Measurements from ENCODE around the gene PLXNA2. TPM values are rescaled to one million over a fixed set of nuclear protein-coding genes. Genes with fewer than 3 reads are reported as not detected.

Gene PLXNA2
- total RNA-seq, 1 experiment from 2014 or later, result 17.7 TPM

DNA sequence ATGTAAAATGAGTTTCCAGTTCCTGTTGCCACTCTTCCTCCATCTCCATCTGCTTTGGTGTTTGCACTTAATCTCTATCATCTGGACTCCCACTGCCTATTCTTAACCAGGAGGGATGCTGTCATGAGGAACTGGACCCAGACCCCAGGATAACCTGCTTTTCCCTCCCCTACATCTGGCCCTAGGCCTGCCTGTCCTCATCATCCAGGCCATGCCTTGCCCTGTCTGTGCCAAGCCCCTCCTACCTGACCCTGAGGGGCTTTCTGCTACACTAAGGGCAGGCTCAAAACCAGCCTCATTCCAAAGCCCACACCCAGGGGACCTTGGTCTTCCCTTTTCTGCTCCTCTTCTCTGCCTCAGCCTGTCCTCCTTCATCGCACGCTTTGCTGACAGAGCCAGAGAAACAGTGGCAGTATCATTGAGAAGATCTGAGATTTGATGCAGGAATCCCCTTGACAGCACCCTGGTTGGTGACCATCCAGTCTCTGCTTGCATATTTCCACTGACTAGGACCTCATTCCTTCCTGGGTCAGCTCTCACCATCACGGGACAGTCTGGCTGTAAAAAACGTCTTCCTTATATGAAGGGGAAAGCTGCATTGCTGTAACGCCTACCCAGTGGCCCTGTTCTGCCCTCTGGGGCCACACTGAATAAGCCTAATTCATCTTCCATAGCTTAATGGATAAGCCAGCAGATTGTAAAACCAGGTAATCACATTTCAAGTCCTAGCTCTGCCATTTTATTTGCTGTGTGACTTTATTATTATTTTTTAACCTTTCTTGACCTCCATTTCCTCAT is 38.8 kb downstream of the PLXNA2 start:
- DNase-seq (ENCODE audit: low read depth), result no peak

DNA sequence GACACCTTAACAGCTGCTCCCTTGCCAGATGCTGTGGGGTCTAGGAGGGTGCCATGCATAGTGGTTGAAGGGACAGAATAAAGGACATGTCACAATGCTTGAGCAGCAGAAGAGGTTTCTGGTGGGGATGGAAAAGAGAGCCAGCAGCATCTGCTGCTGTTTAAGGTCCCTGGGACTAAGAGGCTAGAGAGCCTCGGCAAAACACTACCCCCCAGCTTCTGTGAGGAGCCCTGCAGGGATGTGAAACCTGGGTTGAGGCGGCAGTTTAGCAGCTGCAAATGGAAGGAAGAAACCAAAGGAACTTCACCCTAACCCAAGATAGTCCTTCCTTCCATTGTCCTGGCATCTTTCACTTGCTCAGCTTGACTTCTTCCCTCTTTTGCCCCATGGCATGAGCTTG is 39.4 kb downstream of the PLXNA2 start:
- no peak for DNase-seq (ENCODE audit: low read depth)

DNA sequence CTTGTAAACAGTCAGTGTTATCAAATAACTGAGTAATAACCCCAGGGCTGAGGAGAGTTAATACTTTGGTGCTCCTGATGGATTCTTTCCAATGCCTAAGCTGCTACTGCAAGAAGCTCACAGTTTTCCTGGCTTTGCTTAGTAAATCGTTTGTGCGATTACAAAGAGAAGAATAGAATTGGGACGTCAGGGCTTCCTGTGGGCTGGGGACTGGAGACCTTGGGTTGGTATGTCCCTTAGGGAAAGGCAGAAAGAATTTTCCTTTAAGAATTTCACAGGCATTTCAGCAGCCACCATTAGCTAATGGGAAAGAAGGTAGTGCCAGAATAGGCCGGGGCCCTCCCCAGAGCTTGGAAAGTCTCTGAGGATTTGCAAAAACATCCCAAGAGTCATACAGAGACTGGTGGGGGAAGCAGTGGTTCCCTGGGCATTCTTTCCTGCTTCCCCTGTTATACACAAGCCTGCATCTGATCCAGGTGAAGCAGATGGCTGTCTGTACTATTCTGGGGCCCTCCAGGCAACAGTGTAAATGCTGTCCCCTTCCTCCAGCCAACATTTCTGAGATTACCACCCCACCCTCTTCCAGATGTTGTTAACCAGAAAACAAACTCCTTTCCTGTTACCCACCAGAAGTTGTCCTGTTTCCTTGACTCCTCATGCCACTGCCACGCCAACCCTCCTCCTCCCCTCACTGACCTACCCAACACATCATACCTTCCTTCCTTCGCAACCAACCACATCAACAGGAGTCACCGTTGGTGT is 40.2 kb downstream of the PLXNA2 start:
- DNase-seq (ENCODE audit: low read depth), result no peak

DNA sequence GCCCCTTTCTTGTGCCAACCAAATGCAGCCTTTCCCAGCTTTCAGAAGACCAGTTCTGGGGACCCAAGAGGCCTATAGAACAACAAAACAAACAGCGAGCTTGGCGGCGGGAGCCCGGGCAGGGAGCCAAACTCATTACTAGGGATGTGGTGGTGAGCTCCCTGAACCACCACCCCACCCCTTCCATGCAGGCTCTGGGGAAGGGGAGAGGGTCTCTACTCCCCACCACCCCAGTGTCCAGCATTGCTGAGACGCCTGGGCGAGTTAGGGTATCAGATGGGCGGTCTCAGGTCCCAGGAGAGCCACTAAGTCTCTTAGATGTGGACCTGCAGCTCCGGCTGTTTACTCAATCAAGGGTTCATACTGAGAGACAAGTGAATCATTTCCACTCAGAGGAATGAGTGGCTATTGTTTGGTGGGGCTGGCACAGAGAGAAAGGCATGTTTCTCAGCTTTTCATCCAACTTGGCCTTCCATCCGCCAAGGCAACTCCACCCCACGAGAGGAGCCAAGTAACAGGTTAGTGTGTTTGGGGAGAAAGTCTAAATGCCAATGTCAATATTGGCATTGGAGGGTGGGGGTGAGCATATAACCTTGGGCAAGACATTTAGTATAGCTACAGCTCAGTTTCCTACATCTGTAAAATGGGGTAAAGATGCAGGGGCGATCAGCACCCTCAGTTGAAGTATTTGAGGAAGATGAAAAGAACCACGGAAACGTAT is 40.9 kb downstream of the PLXNA2 start:
- peak; percentile 86 for DNase-seq (ENCODE audit: low read depth)

DNA sequence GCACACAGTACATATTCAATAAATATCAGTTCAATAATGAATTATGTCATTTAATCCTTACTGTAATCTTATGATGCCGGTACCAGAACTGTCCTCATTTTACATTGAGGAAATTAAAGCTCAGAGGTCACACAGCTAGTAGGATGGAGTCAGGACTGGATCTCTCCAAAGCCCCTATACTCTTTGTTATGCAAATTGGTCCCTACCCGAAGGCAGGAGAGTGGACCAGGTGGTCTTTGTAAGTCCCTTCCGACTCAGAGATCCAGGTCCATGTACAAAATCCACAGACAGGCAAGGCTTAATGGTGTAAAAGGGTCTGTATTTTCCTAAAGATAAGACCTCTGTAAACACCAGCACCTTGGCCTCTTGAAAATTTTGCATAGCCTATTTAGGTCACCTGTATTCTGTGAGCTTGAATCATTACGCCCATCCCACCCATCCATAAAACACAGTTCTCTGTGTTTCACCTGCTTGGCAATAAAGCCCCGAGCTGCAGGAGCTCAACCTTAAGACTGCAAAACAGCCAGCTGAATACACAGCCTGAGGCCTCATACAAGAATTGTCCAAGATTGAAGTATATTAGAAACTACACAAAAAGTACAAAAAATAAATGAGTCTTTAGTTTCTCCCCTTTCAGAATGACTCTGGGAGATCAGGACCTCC is 41.7 kb downstream of the PLXNA2 start:
- no peak for DNase-seq (ENCODE audit: low read depth)

DNA sequence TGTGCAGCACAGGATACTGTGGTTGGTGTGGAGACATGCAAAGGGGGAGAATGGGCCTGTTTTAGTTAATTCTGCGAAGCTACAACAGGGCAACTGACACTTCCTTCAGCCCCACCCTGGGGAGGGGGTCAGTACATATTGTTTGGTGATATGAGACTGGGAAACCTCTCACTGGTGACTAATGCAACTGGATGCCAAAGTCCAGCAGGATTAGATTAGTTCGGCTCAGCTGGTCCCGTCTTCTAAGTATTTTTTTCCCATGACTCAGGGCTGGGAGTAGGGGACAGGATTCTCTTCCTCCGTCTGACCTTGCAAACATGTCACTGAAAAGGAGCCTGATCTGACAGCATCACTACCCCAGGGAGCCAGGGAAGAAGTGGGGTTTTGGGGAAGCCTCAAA is 43.0 kb downstream of the PLXNA2 start:
- DNase-seq (ENCODE audit: low read depth), result peak; percentile 97

DNA sequence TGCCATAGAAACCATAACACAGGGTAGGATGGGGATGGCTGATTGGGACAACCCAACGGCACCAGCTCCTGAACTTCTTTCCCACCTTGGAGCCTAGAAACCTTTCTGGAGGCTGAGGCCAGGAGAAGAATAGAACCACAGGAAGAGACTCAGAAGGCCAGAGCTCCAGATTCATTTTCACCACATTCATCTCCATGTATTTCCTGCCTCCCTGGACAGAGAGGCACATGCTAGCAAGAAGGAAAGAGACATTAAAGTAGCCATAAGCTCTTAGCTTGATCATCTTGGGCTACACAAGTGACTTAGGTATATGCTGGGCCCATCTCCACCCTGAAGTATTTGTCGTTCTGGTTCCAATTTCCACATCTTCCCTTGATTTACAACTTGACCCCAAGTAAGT is 44.1 kb downstream of the PLXNA2 start:
- DNase-seq (ENCODE audit: low read depth), result no peak

DNA sequence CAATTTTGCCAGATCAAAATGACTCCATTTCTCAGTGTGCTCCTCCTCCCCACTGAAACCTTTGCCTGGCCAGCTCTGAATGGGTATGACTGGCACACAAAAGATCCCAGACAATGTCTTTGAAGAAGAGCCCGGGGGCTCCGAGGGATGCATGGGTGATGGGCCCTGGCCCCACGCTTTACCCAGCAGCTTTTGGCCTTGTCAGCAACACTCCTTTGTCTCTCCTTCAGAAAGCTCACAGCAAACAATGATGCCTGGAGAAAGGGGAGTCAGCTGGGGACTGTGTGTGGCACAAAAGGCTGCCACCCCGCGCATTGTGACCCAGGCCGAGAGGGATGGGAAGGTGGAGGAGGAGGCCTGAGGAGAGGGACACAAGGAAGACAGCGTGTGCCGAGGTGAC is 45.9 kb downstream of the PLXNA2 start:
- no peak for DNase-seq (ENCODE audit: low read depth)

DNA sequence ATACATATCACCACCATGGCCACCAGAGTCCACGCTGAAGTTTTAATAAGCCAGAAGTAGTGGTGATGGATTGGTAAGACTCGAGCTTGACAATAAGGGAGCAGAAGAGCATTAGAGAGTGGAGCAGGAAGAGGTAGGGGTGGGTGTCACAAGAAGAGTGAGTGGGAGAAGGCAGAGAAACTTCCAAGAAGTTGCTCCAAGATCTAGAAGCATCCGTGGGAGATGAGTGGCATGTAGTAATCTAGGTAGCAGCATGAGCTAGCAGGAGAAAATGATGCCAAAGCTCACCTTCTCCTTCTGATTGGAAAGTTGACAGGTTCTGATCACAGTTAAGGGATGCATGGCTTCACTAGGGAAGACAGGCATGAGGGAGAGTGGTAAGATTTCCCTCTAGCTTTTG is 49.2 kb downstream of the PLXNA2 start:
- DNase-seq (ENCODE audit: low read depth), result no peak

DNA sequence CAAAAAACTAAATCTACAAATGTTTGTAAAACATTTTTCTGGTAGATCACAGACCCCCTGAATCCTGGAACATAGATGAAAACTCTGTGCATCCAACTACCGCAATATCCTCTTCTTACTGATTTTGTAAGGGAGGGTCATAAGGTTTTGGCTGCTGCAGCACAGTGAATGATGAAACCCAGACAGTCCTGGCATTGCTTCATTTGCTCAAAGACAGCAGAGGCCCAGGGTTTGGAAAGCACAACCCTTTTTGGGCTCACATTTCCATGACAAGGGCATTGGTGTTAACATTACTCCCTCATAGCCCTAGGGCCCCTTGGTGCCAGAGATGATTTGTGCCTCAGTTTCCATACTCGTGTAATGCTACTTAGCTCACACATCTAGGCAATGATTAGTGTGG is 51.2 kb downstream of the PLXNA2 start:
- DNase-seq (ENCODE audit: low read depth), result no peak

DNA sequence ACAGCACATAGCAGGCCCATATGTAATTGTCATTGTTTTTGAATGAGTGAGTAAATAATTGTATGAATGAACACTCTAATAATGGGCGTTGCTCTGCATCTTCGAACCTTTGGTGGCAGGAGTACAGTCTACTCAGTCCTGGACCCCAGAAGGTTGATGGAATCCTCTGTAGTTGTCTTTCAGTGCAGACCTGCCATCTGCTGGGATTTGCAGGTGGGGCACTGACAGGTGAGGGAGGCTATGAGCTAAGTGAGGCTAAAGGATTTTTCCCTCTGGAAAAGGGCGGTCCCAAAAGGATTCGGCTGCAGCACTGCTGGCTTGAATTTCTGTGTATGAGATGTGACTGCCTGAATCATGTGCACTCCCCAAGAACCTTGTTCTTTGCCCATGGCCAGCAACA is 53.4 kb downstream of the PLXNA2 start:
- DNase-seq (ENCODE audit: low read depth), result no peak

DNA sequence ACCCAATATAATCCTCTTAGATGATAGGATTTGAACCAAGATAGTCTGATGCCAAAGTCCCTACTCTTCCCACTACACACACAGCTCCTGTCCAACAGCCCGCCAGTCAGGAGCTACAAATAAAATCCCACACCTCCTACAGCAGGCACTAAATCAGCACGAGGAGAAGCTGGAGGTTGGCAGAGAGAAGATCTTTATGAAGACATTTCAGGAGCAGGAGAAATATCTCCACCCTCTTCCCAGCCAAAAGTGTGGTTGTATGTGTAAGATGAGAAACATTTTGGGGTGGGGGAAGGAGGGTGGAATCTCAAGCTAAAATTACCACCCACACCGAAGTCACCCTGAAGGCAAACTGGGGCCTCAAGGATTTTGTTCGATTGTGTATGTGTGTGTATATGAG is 54.5 kb downstream of the PLXNA2 start:
- DNase-seq (ENCODE audit: low read depth), result no peak

DNA sequence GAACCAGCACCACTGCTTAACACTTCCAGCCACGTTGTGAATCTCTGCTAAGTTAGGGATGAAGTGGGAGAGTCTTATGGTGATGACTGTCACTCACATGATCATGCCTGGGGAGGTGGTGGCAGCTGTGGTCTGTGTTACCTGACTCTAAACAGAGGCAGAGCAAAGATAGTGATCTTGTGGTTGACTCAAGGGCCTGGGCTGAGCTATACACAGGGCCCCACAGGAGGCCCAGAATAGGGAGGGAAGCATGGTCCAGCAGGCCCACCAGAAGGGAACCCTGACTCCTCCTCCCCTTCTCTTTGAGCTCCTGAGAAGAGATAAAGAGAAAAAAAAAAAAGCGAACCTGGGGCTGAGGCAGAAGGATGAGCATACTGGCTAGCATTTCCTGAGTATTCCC is 55.0 kb downstream of the PLXNA2 start:
- DNase-seq (ENCODE audit: low read depth), result no peak

DNA sequence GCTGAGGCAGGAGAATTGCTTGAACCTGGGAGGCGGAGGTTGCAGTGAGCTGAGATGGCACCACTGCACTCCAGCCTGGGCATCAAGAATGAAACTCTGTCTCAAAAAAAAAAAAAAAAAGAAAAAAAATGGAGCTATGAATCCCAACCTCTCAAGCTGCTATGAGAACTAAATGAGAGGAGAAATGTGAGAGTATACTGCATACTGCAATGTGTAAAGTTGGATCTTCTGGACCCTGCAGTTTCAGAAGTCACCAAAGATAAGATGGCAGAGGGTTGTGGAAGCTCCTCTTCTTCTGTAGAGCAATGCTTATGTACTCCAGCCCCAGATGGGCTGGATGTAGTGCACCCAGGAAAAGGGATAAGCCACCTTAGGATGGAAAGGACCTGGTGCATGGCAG is 55.6 kb downstream of the PLXNA2 start:
- DNase-seq (ENCODE audit: low read depth), result no peak

DNA sequence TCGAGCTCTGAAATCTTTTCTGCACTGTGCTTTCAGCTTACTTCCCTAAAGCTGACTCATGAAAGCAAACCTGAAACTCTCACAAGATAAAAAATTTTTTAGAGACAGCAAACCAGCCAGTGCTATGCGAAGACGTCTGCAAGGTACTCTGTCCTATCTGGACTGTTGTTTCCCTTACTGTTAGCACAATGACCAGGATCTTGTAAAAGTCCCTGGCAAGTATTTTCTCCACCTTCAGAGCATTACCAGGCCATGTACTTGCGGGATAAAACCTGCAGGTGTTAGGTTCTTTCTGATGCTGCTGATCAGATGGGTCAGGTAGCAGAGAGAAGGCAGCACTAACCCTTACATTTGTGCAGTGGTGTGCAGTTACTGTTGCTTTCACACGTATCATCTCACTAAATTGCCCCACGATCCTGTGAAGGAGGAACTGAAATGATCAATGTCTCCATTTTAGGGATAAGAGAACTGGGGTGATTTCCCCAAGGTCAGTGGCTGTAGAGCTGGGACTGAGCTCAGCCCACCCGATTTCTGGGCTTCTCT is 56.6 kb downstream of the PLXNA2 start:
- no peak for DNase-seq (ENCODE audit: low read depth)

DNA sequence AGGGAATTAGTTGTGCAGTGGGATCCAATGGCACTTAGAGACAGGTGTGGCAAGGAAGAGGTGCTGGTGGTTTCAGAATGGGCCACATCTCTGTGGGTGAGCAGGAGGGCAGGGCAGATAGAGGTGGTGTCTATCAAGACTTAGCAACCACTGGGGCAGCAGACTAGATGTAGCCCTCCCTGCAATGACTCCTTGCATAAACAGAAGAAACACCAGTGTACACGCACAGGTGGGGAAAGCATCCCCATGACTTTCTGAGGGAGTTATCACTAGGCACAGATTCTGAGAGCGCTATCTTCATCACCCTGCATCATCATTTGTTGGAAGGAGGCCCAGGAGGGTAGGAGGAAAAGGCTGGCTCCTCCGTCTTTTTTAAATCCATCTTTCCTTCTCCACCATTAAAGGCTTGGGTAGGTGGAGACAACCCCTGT is 58.4 kb downstream of the PLXNA2 start:
- DNase-seq (ENCODE audit: low read depth), result no peak

DNA sequence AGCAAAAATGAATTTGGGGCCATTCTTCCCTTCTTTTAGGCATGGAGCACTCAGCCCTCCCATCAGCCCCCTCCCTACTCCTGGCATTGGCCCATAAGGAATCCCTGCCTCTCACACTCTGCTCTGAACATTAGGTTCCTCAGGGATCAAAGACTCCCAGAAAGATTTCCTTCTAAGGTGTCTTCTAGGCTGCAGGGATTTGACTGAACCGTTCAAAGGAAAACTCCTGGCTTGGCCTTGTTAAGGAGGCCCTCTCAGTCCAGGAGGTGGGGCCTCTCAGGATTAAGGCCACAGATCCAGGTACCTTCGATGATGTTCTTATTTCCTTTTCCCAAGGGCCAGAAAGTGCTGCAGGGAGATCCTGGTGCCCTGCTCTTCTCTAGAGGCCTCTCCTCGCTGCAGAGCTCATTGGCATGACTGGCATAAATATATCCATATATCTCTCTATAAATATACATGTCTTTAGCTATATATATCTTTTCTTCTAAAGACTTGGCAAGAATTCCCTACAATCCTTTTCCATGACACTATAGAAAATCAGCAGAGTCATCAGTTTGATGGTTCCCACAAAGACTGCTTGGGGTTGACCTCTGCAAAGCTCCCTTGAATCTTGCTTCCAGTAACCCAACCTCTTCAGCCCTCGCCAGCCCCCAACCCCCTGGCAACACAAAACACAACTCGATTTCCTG is 59.1 kb downstream of the PLXNA2 start:
- no peak for DNase-seq (ENCODE audit: low read depth)

DNA sequence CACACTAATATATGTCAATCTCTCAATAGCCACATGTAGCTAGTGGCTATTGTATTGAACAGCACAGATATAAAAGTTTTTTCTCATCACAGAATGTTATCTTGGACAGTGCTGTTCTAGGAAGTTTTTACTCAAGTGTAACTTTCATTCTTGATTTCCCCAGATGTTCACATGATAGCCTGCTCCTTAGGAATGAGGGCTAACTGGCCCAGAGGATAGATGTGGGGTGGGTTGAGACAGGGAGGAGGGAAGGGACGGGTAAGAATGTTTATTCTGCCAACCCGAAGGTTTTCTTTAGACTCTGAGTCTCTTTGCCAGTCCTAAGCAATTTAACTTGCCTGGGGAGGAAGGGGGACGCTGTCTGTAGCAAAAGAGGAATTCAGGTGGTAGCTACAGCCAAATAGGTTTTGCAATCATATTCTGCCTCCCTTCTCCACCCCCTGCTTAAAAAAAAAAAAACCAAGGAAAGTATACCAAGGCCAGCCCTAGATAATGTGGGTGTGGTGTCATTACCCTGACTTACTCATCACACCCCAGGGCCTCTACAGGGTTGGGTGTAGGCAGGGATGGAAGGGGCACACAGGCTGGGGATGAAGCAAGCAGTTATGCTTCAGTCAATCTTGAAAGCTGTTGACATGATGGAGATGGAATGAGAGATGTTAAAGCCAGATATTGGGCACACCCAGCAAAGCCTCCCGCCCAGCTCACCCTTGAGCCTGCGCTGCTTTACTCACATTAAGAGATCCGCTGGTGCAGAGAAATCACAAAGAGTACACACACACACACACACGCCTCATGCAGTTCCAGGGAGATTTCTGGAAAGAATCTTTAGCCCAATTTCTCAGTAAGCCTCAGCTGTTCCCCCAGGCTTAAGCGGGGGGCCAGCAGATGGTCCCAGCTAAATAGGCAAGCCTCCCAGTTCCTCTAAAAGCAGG is 59.9 kb downstream of the PLXNA2 start:
- peak; percentile 89 for DNase-seq (ENCODE audit: low read depth)

DNA sequence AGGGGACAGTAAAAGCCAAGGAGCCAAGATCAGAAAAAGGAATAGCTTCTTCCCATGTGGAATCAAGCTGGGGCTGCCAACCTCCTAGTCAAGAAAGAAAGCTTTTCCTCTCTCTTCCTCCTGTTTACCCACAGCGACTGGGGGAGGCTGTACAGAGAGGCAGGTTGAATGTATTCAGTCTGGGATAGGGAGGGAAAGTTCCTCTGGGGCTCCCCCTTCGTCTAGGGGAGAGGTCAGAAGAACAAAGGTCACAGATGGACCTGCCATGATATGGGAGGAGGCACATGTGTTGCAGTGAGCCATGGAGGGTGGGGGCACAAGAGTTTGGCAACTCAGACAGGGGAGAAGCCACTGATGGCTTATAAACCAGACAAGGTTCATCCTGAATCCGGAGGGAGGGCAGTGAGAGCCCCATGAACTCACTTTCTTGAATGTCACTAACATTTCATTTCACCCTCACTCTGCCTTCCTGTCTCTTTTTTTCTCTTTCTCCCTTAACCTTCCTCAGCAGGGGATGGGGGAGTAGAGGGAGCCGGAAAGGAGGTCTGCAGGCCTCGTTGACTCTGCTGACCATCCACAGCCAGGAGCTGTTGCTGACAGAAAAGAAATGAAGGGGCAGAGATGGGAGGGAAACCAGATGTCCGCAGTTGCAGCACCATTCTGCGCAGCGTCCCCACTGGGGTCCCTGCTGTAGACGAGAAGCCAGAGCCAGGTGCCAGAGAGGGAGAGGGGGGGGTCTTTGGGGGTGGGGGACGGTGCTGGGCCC is 61.1 kb downstream of the PLXNA2 start:
- DNase-seq (ENCODE audit: low read depth), result no peak

Measured in LHCN-M2 (cell line).